ENCODE data around the gene UBQLN4.

The UBQLN4 gene

DNA sequence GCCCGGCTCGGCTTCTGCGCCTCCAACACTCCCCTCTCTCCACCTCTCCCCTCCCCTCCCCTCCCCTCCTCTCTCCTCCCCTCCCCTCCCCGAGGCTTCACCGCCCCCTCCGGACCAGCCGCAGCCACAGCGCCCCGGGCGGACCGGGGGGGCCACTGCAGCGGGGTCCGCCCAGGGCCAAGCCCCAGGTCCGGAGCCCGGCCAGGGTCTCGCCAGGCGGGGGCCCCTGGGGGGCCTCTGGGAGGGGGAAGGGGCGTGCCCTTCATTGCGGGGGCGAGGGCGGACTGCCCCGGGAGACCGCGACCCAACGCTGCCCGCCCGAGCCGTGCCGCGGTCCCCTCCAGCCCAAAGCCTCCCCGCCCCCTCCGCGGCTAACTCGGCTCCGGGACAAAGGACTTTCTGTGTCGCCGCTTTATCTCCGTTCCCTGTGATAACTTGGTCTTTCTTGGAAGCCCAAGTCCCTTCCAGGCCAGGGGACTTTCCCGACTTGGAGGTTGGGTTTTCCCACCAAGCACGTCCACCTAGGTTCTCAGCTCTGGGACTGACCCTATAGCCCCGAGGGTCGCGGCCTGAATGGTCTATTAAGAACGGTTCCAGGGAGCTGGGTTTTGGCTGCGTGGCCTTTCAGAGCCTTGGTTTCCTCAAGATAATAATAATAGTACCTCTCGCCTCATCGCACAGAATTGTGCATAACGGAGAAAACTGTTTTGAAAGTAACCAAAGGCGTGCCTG, at the start of gene UBQLN4:
Gene UBQLN4, minus strand, starts transcription at position 31 of the 732 bp plus-strand sequence. CDS start 97 bp downstream, outside the sequence.
- DNase-seq, result peak; percentile 90

DNA sequence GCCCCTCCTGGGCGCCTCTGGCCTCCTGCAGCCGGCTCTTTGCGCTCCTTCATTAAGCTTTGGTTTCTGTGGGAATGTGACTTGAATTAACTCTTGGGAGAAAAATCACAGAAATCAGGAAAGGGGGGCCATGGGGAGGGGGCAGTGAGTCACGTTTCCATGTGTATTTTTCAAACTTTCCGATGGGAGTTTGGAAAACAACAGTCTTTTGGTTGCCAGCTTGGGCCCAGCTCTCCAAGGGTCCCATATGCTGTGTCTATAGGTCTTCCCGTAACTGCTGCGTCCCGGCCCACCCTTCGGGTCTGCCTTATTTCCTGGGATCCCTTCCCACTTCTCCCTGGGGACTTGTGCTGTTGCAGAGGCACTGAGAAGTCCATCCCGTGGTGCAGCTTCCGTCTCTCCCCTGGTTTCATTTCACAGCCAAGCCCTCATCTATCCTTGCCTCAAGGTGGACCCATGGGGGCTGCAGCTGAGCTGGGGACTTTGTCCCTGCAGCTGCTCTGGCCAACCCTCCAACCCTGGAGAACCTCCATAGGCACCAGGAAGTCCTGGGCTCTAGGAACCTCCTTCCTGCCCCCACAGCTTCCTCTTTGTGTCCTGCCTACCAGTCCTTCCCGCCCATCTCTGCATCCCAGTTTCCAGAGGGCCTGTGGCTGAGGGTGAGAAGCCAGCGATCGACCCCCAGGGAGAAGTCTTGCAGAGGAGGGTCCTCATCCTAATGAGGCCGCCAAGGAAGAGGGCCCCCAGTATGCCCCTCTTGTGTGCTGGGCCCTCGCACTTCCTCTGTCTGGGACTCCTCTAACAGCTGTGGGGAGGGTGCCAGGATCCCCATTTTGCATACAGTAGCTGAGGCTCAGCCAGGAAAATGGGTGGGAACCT, 49.3 kb upstream of the UBQLN4 start:
- DNase-seq, result no peak

DNA sequence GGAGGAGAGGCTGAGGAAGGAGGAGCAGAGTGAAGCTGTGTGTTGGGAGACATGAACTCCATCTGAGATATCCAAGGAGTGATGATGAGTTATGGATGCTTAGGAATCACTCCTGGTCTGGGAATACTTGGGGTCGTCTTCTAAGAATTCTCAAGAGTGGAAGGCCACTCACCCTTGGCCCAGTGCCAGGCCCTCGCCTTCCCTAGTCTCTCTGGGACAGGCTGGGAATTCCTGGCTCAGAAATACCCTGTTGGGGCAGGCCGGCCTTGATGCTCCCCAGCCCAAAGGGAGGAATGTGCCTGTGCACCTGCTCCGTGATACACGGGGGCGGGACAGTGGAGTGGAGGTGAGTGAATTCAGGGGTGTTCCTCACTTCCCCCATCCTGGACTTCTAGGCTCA, 48.3 kb upstream of the UBQLN4 start:
- DNase-seq, result no peak

DNA sequence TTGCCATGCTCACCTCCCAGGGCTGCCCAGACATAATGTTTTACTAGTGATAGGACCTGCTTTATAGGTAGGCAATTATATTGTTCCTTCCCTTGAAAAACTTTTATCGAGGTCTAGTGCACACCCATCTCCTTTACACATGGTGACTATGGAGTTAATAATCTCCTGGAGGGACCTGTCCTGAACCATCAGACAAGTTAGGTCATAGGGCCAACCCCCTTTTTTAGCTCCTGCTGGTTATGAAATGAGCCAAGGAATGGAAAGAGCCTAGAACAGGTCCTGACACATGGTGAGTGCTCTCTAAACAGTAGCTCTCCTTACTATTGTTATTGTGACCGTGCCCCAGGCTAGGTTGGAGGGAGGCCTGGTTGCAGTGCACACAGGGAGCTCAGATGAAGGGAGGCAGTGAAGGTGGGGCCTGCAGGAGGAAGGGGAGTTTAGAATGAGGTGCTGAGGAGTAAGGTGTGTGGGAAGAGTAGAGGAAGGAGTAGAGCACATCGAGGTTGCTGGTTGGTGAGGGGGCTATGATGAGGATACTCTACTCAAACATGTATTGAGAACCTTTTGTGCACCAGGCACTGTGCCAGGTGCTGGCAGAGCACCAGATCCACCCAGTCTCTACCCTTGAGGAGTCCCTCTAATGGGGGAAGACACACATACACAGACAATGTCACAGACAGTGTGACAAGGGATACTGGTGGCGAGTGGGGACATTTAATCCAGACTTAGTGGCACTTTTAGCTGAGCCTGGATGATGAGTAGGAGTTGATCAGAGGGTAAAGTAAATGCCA, 46.8 kb upstream of the UBQLN4 start:
- peak; percentile 15 for DNase-seq

DNA sequence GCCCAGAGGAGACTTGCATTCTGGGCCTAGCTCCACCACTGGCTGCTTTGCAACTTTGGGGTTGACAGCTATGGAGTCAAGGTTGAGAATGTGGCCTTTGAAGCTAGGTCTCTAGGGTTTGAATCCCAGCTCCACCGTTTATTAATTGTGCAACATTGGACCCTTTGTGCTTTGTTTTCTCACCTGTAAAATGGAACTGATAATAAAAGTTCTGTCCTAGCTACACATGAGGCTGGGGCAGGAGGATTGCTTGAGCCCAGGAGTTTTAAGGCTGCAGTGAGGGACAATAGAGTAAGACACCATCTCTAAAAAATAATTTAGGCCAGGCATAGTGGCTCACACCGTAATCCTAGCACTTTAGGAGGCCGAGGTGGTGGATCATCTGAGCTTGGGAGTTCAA, 45.7 kb upstream of the UBQLN4 start:
- DNase-seq, result no peak

DNA sequence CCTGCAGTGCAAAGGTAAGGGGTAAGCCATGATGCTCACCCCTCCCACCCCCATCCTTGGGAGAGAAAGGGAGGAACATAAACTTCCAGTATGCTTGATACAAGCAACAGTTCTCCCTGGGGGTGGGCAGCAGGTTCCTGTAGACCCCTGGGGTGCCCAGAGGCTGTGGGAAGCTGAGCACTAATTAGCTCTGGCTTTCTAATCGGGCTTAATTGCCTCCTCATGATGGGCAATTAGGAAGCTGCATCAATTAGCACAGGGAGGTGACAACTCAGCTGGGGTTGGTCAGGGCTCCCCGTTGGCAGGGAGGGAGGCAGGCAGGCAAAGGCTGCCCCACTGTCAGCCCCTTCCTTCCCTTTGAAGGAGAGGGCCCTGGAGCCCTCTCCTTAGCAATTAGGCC, 45.2 kb upstream of the UBQLN4 start:
- DNase-seq, result no peak

DNA sequence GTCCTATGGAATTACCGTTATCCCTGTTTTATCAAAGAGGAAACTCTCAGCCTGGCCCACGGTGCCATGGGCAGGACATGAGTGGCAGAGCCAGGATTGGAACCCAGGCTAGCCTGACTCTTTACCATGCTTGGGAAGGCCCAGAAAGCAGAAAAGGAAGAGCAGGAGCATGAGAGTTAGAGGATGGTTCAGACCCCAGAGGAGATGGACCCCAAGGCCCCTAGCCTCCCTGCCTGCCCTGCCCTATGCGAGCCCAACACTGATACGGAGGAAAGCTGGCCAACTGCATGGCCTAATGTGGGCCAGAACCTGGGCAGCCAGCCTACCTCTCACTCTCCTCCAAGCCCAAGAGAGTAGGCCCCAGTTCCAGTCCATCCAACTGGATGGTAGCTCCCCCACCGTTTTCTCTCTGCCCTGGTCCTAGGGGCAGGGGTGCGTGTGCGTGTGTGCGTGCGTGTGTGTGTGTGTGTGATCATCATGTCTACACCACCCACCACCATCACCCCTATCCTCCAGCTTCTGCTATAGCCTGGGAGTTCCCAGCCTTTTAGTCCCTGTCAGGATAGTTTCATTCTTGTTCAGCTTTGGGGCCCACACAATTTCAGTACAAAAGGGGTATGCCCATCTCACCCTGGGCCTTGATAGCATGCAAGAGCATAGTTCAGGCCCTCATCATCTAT, 44.0 kb upstream of the UBQLN4 start:
- no peak for DNase-seq

DNA sequence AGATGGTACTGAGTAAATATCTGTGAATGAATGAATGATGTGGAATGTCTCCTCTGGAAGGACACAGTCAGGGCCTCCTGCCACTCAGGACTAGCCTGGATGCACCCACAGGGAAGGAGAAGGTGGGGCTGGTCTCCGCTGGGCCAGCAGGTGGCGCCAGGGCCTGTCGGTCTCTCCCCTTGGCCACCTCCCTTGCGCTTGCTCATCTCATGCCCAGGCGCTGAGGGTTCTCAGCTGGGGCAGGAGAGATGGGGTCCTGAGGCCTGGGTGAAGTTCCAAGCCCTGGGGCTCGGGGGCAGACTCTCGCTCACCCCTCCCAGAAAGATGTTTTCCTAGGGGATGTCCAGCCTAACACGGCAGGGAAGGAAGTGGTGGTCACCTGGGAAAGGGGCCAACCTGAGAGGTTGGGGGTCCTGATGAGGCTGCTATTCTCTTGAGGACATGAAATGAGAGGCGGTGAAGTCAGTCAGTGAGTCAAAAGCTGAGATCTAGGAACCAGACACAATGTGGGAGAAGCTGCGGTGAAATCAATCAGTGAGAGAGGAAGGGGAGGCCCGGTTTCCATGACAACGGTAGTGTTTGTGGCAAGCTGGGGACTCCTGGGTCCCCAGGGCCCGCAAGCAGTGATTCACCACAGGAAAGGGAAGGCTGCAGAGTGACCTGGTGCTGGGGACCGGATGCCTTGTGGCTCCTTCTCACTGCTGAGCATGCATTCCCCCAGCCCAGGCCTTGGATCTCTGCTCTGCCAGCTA, 43.2 kb upstream of the UBQLN4 start:
- peak; percentile 51 for DNase-seq

DNA sequence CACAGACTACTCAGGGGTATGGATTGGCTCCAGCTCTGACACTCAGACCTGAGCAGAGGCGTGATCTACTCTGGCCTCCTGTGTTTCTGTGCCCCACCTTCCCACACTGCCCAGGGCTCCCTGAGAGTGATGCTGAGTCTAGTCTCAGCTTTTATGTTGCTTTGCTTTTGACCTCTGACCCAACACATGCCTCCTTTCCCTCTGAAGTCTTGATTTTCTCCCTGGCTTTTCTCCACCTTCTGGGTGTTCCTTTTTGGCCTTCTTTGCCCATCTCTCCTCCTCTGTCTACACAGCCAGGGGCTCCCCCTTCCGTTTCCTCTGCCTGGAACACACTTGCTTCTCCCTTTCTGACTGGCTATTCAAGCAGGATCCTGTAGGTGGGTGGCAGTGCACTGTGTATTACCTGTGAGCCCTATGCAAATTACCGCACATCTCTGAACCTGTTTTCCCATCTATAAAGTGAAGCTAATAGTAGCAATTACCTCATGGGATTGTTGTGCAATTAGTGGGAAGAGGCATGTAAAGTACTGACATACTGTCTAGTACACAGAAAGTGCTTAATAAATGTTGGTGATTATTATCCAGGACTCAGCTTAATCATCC, 42.4 kb upstream of the UBQLN4 start:
- DNase-seq, result no peak

DNA sequence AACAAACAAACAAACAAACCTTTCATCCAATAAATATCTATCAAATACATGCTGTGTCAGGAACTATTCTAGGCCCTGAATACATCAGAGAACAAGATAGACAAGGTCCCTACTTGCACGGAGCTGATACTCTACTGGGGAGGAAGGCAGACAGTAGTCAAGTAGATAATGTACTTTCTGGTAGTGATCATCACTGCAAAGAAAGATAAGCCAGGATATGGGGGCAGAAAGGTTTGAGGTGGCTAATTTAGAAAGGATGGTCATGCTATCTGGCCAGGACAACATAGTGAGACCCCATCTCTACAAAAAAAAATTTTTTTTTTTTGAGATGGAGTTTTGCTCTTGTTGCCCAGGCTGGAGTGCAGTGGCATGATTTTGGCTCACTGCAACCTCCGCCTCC, 38.0 kb upstream of the UBQLN4 start:
- DNase-seq, result no peak

DNA sequence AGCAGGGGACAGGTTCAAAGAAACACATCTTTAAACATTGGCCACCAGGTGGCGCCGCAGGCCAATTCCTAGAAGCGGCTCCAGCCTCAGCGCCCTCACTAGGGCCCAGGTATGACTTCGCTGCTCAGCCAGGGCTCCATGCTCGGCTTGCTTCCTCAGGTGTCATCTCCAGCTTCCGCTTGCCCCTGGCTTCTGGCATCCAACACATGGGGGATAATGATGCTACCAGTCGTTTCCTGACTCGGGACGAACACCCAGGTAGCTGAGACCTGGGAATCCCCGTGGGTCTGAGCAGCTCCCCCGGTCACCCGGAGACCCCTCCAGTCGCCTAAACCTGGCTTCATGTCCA, 37.2 kb upstream of the UBQLN4 start:
- peak; percentile 81 for DNase-seq

DNA sequence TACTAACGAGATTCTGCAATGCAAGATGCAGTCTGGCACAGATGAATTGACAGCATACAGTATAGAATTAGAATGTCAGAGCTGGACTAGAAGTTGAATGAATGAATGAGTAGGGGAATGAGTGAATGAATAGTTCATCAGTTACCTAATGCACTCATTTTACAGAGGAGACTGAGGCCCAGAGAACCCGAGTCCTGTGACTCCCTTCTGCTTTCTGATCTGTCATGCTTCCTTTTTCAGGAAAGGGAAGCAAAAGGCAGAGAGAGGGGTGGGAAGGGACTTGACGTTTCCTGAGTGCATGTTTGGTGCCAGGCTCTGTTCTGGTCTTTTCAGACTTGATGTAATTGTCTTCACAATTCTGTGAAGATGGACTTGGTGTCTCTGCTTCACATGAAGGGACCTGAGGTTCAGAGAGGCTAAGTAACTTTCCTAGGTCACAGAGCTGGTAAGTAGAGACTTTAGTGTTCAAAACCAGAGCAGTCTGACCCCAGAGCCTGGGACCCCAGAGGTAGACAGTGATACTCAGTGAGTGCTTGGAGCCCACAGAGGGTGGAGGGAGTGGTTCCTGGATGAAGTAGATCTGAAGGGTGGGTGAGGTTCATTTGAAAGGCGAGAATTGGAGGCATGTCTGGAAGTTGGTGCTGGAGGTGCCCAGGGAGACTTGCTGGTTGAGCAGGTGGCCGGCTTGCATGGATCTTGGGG, 36.7 kb upstream of the UBQLN4 start:
- no peak for DNase-seq

DNA sequence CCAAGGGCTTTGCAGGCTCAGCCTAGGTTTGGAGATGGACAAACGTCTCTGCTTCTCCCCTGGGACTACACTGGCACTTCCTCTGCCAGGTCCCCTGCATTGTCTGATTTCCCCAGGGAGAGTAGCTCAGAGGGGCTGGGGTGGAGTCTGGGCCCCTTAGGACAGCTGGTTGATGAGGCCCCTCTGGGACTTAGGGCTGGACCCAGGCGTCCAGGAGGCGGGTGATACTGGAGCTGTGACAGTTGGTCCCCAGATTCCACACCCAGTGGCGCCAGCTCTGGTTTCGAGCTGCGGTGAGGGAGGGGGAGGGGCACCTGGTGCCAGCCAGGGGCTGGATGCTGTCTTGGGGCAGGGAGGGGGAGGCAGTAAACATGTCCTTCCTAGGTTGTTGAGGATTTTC, 36.1 kb upstream of the UBQLN4 start:
- no peak for DNase-seq

DNA sequence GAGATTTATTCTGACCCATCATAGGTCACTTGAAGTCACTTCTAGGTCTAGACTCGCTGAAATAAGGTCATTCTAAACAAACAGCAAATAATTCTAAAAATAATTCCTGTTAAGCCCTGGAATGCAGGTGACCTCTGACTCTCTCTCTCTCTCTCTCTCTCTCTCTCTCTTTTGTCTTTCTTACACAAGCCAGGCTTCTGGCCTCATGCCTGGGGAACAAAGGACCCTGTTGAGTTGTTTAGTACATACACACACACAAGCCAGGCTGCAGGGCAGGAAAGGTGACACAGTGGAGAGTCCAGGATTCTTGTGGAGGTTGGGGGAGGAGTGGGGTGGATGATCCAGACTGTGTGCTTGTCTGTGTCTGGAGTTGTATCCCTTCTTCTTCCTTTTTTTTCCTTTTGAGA, 32.7 kb upstream of the UBQLN4 start:
- no peak for DNase-seq

DNA sequence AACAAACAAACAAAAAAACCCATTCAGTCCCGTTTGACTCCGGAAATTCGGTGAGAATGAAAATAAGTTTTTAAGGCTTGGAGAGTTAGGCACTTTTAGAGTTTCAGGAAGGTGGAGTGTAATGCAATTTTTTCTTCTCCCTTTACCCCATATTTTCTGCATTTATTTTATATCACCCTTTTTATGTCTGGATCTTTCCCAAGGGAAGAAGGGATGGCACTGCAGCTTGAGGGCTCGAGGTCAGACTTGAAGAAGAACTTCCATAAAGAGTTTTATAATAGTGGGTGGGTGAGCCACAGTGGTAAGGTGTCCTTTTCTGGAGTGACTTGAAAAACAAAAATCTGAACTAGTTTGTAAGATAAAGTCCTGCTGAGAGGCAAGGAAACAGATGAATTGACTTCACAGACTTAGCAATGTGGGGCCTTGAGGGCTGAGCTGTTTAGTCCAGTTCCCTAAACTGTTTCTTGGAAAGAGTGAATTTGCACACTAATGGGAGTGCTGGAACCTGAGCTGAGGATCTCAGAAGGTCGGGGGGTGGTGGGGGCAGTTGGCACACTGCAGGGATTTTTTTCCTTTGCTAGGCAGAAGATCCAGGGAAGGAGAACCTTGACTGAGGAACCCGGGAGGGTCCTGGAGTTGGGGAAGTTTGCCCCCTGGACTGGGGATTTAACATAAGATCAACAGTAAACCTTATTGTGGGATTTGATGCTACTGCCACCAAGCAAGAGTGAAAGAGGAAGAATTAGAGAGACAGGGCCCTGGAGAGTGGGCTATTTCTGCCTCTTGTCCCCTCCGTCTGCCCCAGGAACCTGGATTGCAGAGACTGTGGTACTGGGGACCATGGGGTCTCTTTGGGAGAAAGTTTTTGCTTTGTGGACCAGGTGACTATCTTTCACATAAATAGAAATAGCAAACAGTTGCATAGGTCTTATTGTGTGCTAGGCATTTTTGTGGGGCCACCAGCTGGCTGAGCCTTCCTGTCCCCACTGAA, 30.5 kb upstream of the UBQLN4 start:
- no peak for DNase-seq

DNA sequence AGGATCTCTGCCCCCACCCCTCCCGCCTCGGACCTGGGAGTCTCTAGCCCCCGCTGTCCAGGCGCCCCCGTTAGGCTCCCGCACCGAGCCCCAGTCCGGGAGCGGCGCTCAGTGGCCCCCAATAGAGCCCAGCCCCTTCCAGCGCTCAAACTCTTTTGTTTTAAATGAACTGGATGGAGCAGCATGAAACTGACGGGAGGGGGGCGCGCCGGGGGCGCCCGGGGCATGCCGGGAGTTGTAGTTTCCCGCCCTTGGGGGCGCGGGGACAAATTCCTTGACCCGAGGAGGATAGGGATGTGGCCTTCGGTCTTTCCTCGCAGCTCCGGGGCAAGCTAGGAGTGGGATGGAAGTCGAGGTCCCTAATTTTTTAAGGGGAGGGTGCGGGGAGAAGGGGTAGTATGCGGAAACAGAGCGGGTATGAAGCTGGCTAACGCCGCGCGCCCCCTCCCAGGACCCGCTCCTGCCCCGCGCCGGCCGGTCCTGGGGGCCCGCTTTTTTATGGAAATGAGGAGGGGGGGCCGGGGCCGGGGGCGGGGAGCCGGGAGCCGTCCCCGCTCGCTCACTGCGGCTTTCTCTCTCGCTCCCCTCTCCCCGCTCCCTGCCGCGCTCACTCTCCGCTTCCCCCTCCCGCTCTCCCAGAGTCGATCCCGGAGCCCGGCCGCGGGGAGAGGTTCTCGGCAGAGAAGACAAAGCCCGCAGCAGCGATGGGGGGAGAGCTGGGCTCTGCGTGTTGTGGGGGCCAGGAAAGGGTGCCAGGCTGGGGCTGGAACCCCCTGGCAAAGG, 28.9 kb upstream of the UBQLN4 start, which contains the start of gene MEX3A:
Gene MEX3A, minus strand, starts transcription at position 157 of the 783 bp plus-strand sequence. CDS start 467 bp downstream, outside the sequence.
- DNase-seq, result peak; percentile 78

DNA sequence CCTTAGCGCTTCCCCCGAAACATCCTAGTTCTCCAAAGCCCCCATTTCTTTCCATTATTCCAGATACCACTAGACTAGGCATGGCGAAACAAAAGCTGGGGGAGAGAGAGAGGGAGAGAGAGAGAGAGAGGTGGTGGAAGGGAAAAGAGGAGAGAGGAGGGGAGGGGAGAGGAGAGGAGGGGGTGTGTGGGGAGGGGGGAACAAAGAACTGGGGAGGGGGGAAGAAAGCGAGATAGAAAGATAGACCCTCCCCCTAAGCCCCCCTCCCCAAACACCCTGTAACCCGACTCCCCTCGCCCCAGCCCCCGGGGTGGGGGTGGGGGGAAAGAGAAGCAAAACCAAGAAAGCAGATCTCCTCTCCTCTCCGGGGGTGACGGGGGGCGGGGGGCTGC, 28.3 kb upstream of the UBQLN4 start:
- DNase-seq, result no peak

DNA sequence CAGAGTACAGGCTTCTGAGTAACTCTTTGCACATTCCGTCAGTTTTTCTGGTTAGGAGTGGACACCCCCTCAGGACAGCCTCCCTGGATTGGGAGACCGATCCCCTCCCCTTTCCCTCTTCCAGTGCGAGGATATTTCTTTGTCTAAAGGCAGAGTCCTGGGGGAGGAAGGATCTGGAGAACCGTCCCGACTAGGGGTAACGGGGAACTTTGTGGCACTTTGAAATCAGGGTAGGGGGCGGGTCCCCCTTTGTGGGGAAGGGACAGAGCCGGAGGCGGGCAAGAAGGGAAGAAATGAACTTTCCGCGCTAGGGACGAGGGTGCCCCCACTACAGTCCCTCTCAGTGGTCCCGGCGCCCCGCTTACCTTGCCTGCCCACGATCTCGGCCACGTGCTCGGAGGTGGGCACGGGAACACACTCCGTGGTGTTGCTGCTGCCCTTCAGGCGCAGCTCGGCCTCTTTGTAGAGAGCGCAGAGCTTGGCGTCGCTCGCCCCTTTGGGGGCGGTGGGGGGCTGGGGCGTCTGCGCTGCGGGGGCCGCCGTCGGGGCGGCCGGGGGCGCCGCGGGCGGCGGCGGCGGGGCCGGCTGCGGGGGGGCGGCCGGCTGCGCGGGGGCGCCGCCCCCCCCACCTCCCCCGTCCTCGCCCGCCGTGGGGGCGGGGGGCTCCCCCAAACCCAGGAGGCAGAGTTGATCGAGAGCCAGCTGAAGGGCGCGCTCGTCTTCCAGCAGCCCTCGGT, 27.8 kb upstream of the UBQLN4 start:
- DNase-seq, result peak; percentile 10
